ENCODE data around the gene ATP8A2.

DNA sequence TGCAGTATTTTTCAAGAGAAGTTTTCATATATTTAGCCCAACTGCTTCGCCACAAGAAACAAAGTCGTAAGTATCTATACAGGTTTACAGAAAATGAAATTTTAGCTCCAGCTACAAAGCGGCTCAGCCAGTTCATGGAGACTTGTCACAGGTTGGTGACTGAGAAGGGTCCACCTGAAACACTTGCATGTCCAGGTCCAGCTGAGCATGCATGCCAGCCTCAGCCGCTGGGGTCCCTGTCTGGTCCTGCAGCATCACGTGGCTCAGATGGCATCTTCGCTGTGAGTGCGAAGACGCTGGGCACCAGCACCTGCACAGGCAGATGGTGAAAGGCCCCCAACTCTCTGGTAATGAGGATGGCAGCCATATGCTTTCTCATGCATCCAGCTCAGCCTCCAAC lies 616.2 kb downstream of the ATP8A2 start:
- TF ChIP-seq, protein P1, sequence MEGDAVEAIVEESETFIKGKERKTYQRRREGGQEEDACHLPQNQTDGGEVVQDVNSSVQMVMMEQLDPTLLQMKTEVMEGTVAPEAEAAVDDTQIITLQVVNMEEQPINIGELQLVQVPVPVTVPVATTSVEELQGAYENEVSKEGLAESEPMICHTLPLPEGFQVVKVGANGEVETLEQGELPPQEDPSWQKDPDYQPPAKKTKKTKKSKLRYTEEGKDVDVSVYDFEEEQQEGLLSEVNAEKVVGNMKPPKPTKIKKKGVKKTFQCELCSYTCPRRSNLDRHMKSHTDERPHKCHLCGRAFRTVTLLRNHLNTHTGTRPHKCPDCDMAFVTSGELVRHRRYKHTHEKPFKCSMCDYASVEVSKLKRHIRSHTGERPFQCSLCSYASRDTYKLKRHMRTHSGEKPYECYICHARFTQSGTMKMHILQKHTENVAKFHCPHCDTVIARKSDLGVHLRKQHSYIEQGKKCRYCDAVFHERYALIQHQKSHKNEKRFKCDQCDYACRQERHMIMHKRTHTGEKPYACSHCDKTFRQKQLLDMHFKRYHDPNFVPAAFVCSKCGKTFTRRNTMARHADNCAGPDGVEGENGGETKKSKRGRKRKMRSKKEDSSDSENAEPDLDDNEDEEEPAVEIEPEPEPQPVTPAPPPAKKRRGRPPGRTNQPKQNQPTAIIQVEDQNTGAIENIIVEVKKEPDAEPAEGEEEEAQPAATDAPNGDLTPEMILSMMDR (IDR thresholded peaks at IDR 0.05), result no peak
- TF ChIP-seq POLR2A (IDR thresholded peaks at IDR 0.05), result no peak
